ENCODE data around the gene KCNQ1. TPM values are rescaled to one million over a fixed set of nuclear protein-coding genes. Genes with fewer than 3 reads are reported as not detected.

Gene KCNQ1
- total and polyA plus RNA-seq, 2 donors (not counting 1 experiment from before 2014, with no cell fraction given), result not detected

DNA sequence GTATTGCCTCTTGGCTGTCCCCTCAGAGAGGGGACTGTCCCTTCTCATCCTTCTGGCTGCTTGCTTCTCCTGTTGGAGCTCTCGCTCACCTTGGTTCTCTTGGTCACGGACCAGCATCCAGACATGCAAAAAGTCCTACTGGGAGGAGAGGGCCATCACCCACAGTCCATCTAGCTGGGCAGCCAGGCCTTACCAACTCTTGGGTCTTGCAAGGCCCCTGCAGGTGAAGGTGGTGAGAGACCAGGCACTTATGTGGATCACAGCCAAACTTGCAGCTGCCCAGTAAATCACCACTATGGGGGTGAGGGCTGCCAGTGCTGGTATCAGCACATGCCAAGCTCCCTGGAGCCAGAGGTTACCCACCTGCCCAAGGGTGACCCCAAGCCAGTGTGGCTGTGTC is 218.7 kb downstream of the KCNQ1 start:
- Histone ChIP-seq H3K4me3 (replicated peaks in 1 of 4; ENCODE audit: control extremely low read depth in 1 of 4, insufficient read depth in 1 of 4, low read depth in 3 of 4, low read length in 4 of 4) (no peak overlapping the region), H3K27ac (ENCODE audit: insufficient read depth, low read length) (no peak overlapping the region), H3K4me1 (ENCODE audit: control insufficient read depth, extremely low read depth, insufficient read depth, low read length) (no peaks in the 10 kb centered on the region), H3K36me3 (ENCODE audit: control insufficient read depth, insufficient read depth, low read length) (no peaks in the 10 kb centered on the region), H2AFZ (ENCODE audit: low read length) (no peak overlapping the region), H3K9me3 (ENCODE audit: control insufficient read depth, insufficient read depth, low read depth, low read length) (no peaks in the 10 kb centered on the region), H3K9ac (ENCODE audit: insufficient read depth, low read length) (no peak overlapping the region), H3K27me3 (ENCODE audit: control insufficient read depth, insufficient read depth, low read length) (no peaks in the 10 kb centered on the region), H3K79me2 (ENCODE audit: control insufficient read depth, insufficient read depth, low read length) (no peaks in the 10 kb centered on the region), H4K20me1 (ENCODE audit: control insufficient read depth, extremely low read depth, insufficient read depth, low read length) (no peaks in the 10 kb centered on the region), H3K4me2 (ENCODE audit: extremely low read depth, insufficient read depth, low read length) (no peak overlapping the region)
- TF ChIP-seq, protein P1, sequence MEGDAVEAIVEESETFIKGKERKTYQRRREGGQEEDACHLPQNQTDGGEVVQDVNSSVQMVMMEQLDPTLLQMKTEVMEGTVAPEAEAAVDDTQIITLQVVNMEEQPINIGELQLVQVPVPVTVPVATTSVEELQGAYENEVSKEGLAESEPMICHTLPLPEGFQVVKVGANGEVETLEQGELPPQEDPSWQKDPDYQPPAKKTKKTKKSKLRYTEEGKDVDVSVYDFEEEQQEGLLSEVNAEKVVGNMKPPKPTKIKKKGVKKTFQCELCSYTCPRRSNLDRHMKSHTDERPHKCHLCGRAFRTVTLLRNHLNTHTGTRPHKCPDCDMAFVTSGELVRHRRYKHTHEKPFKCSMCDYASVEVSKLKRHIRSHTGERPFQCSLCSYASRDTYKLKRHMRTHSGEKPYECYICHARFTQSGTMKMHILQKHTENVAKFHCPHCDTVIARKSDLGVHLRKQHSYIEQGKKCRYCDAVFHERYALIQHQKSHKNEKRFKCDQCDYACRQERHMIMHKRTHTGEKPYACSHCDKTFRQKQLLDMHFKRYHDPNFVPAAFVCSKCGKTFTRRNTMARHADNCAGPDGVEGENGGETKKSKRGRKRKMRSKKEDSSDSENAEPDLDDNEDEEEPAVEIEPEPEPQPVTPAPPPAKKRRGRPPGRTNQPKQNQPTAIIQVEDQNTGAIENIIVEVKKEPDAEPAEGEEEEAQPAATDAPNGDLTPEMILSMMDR (conservative IDR thresholded peaks at IDR 0.05 in 1 of 2, IDR thresholded peaks at IDR 0.05 in 1 of 2; ENCODE audit: low read depth in 1 of 2, low read length in 2 of 2), result no peak
- TF ChIP-seq EZH2 (IDR thresholded peaks at IDR 0.05; ENCODE audit: low read length, missing control alignments), result no peak
- no peak for DNase-seq (ENCODE audit: low read depth in 2 of 2)

DNA sequence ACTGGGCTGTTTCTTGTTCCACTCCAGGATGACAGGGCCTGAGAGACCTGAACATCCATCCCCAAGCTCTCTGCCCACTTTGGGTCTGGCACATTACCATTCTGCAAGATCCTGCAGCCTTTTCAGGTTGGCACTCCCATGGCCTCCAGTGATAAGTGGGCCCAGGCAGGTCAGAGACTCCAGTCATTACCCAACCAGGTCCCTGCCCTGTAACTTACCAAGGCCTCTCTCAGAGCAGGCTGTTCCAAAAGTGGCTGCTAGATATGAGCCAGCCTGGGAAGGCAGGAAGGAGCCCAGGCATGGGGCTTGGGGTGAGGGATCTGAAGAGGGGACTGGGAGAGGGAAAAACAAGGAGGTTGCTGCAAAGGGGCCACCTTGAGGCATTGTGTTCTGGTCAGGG is 219.1 kb downstream of the KCNQ1 start:
- no peaks in the 10 kb centered on the region for H3K4me1 ChIP-seq (ENCODE audit: control insufficient read depth, extremely low read depth, insufficient read depth, low read length)
- no peak for DNase-seq (ENCODE audit: low read depth in 2 of 2)
- H4K20me1 ChIP-seq (ENCODE audit: control insufficient read depth, extremely low read depth, insufficient read depth, low read length), result no peaks in the 10 kb centered on the region
- H3K36me3 ChIP-seq (ENCODE audit: control insufficient read depth, insufficient read depth, low read length), result no peaks in the 10 kb centered on the region
- no peaks in the 10 kb centered on the region for H3K9me3 ChIP-seq (ENCODE audit: control insufficient read depth, insufficient read depth, low read depth, low read length)
- no peaks in the 10 kb centered on the region for H3K79me2 ChIP-seq (ENCODE audit: control insufficient read depth, insufficient read depth, low read length)
- no peak overlapping the region for H3K4me3 ChIP-seq (replicated peaks in 1 of 4; ENCODE audit: control extremely low read depth in 1 of 4, insufficient read depth in 1 of 4, low read depth in 3 of 4, low read length in 4 of 4)
- no peak overlapping the region for H3K4me2 ChIP-seq (ENCODE audit: extremely low read depth, insufficient read depth, low read length)
- H3K27me3 ChIP-seq (ENCODE audit: control insufficient read depth, insufficient read depth, low read length), result no peaks in the 10 kb centered on the region
- no peak for TF ChIP-seq EZH2 (IDR thresholded peaks at IDR 0.05; ENCODE audit: low read length, missing control alignments)
- TF ChIP-seq, protein P1 (conservative IDR thresholded peaks at IDR 0.05 in 1 of 2, IDR thresholded peaks at IDR 0.05 in 1 of 2; ENCODE audit: low read depth in 1 of 2, low read length in 2 of 2), result no peak
- H3K9ac ChIP-seq (ENCODE audit: insufficient read depth, low read length), result no peak overlapping the region
- H2AFZ ChIP-seq (ENCODE audit: low read length), result no peak overlapping the region
- no peak overlapping the region for H3K27ac ChIP-seq (ENCODE audit: insufficient read depth, low read length)

DNA sequence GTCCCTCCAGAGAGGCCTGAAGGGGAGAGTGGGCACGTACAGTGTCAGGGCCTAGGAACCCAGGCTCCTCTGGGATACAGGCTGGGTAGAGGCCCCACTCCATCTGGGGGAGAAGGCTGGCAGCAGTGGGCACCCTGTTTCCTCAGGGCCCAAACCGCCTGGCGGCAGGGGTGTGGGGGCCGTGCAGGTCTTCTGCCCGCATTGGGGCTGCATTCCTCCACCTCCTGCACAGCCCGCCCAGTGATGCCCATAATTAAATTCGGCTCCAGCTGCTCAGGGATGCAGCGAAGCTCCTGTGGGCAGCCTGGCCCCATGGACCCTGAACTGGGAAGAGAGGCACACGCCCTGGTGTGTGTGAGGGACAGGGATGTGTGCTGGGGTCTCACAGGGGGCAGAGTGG is 219.6 kb downstream of the KCNQ1 start:
- Histone ChIP-seq H3K4me2 (ENCODE audit: extremely low read depth, insufficient read depth, low read length) (no peak overlapping the region), H3K4me3 (replicated peaks in 1 of 4; ENCODE audit: control extremely low read depth in 1 of 4, insufficient read depth in 1 of 4, low read depth in 3 of 4, low read length in 4 of 4) (no peak overlapping the region), H4K20me1 (ENCODE audit: control insufficient read depth, extremely low read depth, insufficient read depth, low read length) (no peaks in the 10 kb centered on the region), H3K9ac (ENCODE audit: insufficient read depth, low read length) (no peak overlapping the region), H3K79me2 (ENCODE audit: control insufficient read depth, insufficient read depth, low read length) (no peaks in the 10 kb centered on the region), H2AFZ (ENCODE audit: low read length) (no peak overlapping the region), H3K36me3 (ENCODE audit: control insufficient read depth, insufficient read depth, low read length) (no peaks in the 10 kb centered on the region), H3K27ac (ENCODE audit: insufficient read depth, low read length) (no peak overlapping the region), H3K9me3 (ENCODE audit: control insufficient read depth, insufficient read depth, low read depth, low read length) (no peaks in the 10 kb centered on the region), H3K27me3 (ENCODE audit: control insufficient read depth, insufficient read depth, low read length) (no peaks in the 10 kb centered on the region), H3K4me1 (ENCODE audit: control insufficient read depth, extremely low read depth, insufficient read depth, low read length) (no peaks in the 10 kb centered on the region)
- no peak for DNase-seq (ENCODE audit: low read depth in 2 of 2)
- TF ChIP-seq, protein P1 (conservative IDR thresholded peaks at IDR 0.05 in 1 of 2, IDR thresholded peaks at IDR 0.05 in 1 of 2; ENCODE audit: low read depth in 1 of 2, low read length in 2 of 2), result no peak
- no peak for TF ChIP-seq EZH2 (IDR thresholded peaks at IDR 0.05; ENCODE audit: low read length, missing control alignments)

All from fibroblast of lung (primary cell).